HepG2 (cell line): ENCODE data around the gene XPOT.

Experiments
- EZH2 ChIP-seq: conservative IDR thresholded peaks from 2 replicates; pipeline ENCODE4 v1.6.1; 2012; ENCODE audit warnings: mild to moderate bottlenecking, low read depth, low read length, moderate library complexity
- FOXM1 ChIP-seq: sonication (generic); formaldehyde crosslinking; IDR thresholded peaks from 2 replicates; pipeline ENCODE4 v1.5.0; 2020; ENCODE audit warnings: missing genetic modification reagents
- RFX5 ChIP-seq: IDR thresholded peaks from 2 replicates; pipeline ENCODE4 v1.6.1; 2011; ENCODE audit warnings: low read depth, low read length, improper control_type of control experiment
- ZNF121 ChIP-seq: sonication (generic); formaldehyde crosslinking; IDR thresholded peaks from 2 replicates; pipeline ENCODE4 v1.5.0; 2020; ENCODE audit warnings: mild to moderate bottlenecking, missing genetic modification reagents
- ZNF335 ChIP-seq: sonication (generic); formaldehyde crosslinking; IDR thresholded peaks from 2 replicates; pipeline ENCODE4 v1.4.0; 2020; ENCODE audit warnings: missing genetic modification reagents
- TF ChIP-seq, protein P1 (sequence below): sonication (generic); formaldehyde crosslinking; IDR thresholded peaks from 2 replicates; pipeline ENCODE4 v1.5.0; 2020; ENCODE audit warnings: mild to moderate bottlenecking, missing genetic modification reagents, borderline replicate concordance
- TF ChIP-seq, protein P2 (sequence below): sonication (generic); formaldehyde crosslinking; IDR thresholded peaks from 2 replicates; pipeline ENCODE4 v1.9.0; 2022; ENCODE audit warnings: missing genetic modification reagents, mild to moderate bottlenecking, borderline replicate concordance
- TF ChIP-seq, protein P3 (sequence below): sonication (generic); formaldehyde crosslinking; IDR thresholded peaks from one replicate; pipeline ENCODE4 v1.5.1; 2020; ENCODE audit warnings: mild to moderate bottlenecking, missing genetic modification reagents; ENCODE audit errors: not compliant biosample characterization

DNA sequence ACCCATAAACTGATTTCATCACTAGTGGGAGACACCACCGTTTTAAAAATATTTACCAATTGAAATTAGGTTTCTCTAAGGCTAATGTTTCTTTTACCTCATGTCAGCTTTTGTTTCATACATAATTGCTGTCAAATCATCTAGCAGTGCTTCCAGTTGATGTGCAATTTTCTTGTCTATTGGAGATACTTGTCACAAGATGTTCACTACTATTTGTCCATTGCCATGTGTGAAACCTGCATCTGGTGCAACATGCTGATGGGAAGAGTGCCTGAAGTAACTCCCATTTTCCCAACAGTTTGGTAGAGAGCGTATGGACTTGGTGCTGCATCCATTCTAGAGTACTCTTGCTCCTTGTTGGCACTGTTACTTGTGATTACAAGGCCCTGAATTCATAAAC, 9.7 kb downstream of the XPOT start:
- TF ChIP-seq, protein P1, sequence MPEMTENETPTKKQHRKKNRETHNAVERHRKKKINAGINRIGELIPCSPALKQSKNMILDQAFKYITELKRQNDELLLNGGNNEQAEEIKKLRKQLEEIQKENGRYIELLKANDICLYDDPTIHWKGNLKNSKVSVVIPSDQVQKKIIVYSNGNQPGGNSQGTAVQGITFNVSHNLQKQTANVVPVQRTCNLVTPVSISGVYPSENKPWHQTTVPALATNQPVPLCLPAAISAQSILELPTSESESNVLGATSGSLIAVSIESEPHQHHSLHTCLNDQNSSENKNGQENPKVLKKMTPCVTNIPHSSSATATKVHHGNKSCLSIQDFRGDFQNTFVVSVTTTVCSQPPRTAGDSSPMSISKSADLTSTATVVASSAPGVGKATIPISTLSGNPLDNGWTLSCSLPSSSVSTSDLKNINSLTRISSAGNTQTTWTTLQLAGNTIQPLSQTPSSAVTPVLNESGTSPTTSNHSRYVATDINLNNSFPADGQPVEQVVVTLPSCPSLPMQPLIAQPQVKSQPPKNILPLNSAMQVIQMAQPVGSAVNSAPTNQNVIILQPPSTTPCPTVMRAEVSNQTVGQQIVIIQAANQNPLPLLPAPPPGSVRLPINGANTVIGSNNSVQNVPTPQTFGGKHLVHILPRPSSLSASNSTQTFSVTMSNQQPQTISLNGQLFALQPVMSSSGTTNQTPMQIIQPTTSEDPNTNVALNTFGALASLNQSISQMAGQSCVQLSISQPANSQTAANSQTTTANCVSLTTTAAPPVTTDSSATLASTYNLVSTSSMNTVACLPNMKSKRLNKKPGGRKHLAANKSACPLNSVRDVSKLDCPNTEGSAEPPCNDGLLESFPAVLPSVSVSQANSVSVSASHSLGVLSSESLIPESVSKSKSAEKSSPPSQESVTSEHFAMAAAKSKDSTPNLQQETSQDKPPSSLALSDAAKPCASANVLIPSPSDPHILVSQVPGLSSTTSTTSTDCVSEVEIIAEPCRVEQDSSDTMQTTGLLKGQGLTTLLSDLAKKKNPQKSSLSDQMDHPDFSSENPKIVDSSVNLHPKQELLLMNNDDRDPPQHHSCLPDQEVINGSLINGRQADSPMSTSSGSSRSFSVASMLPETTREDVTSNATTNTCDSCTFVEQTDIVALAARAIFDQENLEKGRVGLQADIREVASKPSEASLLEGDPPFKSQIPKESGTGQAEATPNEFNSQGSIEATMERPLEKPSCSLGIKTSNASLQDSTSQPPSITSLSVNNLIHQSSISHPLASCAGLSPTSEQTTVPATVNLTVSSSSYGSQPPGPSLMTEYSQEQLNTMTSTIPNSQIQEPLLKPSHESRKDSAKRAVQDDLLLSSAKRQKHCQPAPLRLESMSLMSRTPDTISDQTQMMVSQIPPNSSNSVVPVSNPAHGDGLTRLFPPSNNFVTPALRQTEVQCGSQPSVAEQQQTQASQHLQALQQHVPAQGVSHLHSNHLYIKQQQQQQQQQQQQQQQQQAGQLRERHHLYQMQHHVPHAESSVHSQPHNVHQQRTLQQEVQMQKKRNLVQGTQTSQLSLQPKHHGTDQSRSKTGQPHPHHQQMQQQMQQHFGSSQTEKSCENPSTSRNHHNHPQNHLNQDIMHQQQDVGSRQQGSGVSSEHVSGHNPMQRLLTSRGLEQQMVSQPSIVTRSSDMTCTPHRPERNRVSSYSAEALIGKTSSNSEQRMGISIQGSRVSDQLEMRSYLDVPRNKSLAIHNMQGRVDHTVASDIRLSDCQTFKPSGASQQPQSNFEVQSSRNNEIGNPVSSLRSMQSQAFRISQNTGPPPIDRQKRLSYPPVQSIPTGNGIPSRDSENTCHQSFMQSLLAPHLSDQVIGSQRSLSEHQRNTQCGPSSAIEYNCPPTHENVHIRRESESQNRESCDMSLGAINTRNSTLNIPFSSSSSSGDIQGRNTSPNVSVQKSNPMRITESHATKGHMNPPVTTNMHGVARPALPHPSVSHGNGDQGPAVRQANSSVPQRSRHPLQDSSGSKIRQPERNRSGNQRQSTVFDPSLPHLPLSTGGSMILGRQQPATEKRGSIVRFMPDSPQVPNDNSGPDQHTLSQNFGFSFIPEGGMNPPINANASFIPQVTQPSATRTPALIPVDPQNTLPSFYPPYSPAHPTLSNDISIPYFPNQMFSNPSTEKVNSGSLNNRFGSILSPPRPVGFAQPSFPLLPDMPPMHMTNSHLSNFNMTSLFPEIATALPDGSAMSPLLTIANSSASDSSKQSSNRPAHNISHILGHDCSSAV (CRISPR knock-in tag), result no peak
- TF ChIP-seq ZNF335, result no peak
- TF ChIP-seq FOXM1 (CRISPR knock-in tag), result no peak
- TF ChIP-seq, protein P2, sequence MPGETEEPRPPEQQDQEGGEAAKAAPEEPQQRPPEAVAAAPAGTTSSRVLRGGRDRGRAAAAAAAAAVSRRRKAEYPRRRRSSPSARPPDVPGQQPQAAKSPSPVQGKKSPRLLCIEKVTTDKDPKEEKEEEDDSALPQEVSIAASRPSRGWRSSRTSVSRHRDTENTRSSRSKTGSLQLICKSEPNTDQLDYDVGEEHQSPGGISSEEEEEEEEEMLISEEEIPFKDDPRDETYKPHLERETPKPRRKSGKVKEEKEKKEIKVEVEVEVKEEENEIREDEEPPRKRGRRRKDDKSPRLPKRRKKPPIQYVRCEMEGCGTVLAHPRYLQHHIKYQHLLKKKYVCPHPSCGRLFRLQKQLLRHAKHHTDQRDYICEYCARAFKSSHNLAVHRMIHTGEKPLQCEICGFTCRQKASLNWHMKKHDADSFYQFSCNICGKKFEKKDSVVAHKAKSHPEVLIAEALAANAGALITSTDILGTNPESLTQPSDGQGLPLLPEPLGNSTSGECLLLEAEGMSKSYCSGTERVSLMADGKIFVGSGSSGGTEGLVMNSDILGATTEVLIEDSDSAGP (CRISPR knock-in tag), result no peak
- no peak for TF ChIP-seq RFX5
- no peak for TF ChIP-seq EZH2
- TF ChIP-seq ZNF121 (CRISPR knock-in tag), result no peak
- TF ChIP-seq, protein P3, sequence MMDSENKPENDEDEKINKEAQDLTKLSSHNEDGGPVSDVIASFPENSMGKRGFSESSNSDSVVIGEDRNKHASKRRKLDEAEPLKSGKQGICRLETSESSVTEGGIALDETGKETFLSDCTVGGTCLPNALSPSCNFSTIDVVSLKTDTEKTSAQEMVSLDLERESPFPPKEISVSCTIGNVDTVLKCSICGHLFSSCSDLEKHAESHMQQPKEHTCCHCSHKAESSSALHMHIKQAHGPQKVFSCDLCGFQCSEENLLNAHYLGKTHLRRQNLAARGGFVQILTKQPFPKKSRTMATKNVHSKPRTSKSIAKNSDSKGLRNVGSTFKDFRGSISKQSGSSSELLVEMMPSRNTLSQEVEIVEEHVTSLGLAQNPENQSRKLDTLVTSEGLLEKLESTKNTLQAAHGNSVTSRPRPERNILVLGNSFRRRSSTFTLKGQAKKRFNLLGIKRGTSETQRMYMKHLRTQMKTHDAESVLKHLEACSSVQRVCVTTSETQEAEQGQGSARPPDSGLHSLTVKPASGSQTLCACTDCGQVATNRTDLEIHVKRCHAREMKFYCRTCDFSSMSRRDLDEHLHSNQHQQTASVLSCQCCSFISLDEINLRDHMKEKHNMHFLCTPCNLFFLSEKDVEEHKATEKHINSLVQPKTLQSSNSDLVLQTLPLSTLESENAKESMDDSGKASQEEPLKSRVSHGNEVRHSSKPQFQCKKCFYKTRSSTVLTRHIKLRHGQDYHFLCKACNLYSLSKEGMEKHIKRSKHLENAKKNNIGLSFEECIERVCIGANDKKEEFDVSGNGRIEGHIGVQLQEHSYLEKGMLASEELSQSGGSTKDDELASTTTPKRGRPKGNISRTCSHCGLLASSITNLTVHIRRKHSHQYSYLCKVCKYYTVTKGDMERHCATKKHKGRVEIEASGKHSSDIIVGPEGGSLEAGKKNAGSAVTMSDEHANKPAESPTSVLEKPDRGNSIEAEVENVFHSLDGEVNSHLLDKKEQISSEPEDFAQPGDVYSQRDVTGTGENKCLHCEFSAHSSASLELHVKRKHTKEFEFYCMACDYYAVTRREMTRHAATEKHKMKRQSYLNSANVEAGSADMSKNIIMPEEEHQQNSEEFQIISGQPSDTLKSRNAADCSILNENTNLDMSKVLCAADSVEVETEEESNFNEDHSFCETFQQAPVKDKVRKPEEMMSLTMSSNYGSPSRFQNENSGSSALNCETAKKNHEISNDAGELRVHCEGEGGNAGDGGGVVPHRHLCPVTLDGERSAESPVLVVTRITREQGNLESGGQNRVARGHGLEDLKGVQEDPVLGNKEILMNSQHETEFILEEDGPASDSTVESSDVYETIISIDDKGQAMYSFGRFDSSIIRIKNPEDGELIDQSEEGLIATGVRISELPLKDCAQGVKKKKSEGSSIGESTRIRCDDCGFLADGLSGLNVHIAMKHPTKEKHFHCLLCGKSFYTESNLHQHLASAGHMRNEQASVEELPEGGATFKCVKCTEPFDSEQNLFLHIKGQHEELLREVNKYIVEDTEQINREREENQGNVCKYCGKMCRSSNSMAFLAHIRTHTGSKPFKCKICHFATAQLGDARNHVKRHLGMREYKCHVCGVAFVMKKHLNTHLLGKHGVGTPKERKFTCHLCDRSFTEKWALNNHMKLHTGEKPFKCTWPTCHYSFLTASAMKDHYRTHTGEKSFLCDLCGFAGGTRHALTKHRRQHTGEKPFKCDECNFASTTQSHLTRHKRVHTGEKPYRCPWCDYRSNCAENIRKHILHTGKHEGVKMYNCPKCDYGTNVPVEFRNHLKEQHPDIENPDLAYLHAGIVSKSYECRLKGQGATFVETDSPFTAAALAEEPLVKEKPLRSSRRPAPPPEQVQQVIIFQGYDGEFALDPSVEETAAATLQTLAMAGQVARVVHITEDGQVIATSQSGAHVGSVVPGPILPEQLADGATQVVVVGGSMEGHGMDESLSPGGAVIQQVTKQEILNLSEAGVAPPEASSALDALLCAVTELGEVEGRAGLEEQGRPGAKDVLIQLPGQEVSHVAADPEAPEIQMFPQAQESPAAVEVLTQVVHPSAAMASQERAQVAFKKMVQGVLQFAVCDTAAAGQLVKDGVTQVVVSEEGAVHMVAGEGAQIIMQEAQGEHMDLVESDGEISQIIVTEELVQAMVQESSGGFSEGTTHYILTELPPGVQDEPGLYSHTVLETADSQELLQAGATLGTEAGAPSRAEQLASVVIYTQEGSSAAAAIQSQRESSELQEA (CRISPR knock-in tag), result no peak
